ENCODE measurements around the gene CRY2.
"Not testable (repeated sequence)": the region's sequence is repeated elsewhere in the genome, so short reads cannot be mapped to it uniquely, and the experiment has no call there.

CRY2 gene

GRCh38 chr11:45900916-45901617 is 53.8 kb downstream of the CRY2 start:
- no peak for DNase-seq

GRCh38 chr11:45901626-45902025 is 54.4 kb downstream of the CRY2 start:
- no peak for DNase-seq

DNA sequence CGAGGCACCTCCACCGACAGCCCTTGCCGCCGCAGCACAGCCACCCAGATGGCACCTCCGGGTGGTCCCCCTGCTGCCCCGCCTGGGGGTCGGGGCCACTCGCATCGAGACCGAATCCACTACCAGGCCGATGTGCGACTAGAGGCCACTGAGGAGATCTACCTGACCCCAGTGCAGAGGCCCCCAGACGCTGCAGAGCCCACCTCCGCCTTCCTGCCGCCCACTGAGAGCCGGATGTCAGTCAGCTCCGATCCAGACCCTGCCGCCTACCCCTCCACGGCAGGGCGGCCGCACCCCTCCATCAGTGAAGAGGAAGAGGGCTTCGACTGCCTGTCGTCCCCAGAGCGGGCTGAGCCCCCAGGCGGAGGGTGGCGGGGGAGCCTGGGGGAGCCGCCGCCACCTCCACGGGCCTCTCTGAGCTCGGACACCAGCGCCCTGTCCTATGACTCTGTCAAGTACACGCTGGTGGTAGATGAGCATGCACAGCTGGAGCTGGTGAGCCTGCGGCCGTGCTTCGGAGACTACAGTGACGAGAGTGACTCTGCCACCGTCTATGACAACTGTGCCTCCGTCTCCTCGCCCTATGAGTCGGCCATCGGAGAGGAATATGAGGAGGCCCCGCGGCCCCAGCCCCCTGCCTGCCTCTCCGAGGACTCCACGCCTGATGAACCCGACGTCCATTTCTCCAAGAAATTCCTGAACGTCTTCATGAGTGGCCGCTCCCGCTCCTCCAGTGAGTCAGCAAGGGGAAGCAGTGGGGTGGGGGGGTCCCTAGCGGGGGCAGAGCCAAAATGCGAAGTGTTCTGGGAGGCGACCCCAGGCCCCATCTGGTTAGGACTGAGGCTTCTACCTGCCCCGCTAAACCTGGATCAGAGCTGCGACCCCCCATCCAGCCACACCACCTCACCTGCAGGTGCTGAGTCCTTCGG is 55.4 kb downstream of the CRY2 start:
- DNase-seq, result no peak

- DNase-seq, result no peak
These were observed 57.1 kb downstream of the CRY2 start for GRCh38 chr11:45904309-45904915.

DNA sequence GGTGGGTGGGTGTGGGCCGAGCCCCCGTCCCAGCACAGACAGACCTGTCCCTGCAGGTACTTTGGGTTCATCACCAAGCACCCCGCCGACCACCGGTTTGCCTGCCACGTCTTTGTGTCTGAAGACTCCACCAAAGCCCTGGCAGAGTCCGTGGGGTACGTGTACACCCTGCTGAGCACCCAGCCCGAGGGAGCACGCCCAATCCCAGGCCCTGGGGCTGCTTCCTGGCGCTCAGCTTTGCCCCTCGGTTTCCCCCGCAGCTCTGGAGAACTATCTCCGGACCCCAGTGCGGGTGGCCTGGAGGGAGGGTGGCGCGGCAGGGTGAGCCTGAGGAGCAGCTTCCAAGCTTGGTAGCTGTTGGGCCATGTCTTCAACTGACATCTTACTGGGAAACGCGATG is 57.8 kb downstream of the CRY2 start:
- DNase-seq, result no peak

DNA sequence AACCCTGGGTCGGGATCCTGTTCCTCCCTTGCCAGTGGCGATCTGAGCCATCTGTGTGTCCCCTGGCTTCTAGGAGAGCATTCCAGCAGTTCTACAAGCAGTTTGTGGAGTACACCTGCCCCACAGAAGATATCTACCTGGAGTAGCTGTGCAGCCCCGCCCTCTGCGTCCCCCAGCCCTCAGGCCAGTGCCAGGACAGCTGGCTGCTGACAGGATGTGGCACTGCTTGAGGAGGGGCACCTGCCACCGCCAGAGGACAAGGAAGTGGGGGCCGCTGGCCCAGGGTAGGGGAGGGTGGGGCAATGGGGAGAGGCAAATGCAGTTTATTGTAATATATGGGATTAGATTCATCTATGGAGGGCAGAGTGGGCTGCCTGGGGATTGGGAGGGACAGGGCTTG is 58.3 kb downstream of the CRY2 start:
- DNase-seq, result not testable (repeated sequence)

DNA sequence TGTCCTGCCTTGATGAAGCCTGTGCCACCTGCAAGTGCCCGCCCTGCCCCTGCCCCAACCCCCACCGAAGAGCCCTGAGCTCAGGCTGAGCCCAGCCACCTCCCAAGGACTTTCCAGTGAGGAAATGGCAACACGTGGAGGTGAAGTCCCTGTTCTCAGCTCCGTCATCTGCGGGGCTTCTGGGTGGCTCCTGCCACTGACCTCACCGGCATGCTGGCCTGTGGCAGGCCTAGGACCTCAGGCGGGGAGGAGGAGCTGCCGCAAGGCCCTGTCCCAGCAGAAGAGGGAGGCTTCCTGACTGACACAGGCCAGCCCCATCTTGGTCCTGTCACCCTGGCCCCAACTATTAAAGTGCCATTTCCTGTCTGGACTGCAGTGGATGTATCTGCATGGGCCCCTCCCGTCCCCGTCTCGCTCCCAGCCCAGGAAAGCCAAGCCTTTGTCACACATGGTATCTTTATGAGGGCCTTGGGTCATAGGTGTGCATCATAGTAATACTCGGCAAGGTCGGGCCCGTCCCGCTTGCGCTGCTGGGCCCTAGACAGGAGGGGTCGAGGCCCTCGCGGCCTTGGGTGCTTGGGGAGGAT is 58.9 kb downstream of the CRY2 start:
- no peak for DNase-seq

DNA sequence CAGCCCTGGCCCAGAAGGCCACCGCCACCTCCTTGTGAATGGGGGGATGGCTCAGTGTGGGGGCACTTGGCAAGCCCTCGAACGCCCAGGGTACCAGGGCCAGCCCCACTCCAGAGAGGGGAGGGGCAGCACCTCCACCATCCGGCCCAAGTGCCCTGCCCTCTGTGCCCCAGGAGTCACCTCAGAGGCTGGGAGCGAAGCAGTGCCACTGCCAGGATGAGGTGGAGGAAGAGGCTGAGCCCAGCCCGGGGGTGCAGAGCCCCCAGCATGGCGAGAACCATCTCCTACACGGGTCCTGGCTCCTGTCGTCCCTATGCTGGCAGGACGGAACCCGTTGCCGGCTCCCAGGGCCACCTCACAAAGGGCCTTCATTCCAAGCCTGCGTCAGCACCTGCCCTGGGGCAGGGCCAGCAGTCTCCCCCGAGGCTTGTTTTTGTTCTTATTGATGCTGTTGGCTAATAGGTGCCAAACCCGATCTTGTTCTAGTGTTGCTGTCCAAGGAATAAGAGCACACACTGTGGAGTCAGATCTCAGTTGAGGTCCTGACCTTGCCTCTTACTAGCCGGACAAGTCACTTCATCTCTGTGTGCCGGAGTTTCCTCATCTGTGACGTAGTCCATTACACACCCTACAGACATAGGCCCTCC is 59.8 kb downstream of the CRY2 start, which contains the start of gene FREY1:
FREY1 (minus strand) TSS at position 307 of the 647 bp plus-strand sequence; CDS start at position 281, 26 bp downstream.
- DNase-seq, result no peak

DNA sequence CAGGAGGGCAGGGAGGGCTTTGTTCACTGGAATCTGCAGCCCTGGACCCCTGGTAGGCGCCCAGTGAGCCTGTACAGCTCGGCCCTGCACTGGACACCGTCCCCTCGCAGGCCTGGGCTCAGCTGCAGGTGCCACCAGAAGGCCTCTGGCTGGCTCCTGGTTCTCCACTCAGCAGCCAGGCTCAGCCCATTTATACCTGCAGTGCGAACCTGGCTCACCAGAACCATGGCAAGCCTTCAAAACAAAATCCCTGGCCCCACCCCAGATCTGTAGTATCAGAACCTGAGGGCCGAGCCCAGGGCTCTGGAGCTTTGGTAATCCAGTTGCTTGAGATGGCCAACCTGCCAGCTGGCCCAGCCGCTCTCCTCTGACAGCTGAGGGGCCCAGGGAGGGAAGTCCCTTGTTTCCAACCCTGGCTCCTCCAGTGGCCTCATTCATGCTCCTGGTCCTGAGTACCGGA is 60.7 kb downstream of the CRY2 start:
- no peak for DNase-seq

- no peak for DNase-seq
These were observed 62.6 kb downstream of the CRY2 start for GRCh38 chr11:45909594-45910475.

GRCh38 chr11:45910623-45911022 is 63.3 kb downstream of the CRY2 start:
- DNase-seq, result no peak

DNA sequence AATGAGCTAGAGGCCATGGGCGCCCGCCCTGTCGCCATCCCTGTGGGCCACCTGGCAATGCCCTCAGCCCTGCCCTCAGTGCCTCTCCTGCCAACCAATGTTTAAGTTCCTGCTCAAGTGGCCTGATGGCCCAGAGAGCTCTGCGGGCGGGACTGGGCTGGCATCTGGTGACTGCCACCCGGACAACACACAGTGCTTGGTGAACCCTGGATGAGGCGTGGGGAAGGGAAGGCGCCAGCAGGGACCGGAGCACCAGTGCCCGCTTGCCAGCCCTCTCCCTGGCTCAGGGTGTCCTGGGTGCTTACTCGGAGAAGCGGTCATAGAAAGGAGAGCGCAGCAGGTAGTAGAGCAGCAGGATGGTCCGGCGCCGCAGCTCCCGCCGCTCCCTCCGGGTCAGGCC is 66.2 kb downstream of the CRY2 start:
- no peak for DNase-seq

DNA sequence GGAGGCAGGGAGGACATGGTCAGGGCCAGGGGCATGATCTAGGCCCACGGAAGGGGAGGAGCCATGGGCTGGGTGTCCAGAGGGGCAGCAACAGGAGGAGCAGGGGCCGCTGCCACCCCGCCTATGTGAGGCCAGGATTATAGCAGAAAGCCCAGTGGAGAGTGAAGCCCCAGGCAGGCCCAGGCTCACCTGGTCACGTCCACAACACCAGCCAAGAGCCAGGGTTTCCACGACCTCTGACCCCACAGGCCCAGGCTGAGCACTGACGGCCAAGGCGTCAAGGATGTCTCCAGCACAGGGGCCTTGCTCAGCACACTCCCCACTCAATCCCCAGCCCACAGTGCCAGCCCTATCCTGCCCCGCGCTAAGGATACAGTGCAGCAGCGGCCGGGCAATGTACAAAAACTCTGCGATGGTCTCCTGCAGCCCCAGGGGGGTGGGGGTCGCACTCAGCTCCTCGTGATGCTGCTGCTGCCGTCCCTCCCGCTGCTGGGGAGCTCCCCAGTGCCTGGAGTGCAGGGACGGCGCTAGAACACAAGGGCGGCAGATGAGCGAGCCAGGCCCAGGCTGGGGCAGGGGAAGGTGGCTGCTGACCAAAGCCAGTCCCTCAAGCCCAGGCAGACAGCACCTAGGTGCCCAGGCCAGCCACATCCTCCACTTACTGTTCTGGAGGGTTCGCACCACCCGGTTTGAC is 66.8 kb downstream of the CRY2 start:
- DNase-seq, result no peak

- no peak for DNase-seq
These were observed 68.2 kb downstream of the CRY2 start for GRCh38 chr11:45915446-45915845.

GRCh38 chr11:45917286-45917622 is 70.0 kb downstream of the CRY2 start:
- no peak for DNase-seq

- peak; percentile 93 for DNase-seq
These were observed 70.5 kb downstream of the CRY2 start, which contains the start of gene PEX16 for GRCh38 chr11:45917623-45918330. Gene PEX16, minus strand, starts transcription at chr11:45917877. Its CDS starts 66 bp downstream, at chr11:45917811.

DNA sequence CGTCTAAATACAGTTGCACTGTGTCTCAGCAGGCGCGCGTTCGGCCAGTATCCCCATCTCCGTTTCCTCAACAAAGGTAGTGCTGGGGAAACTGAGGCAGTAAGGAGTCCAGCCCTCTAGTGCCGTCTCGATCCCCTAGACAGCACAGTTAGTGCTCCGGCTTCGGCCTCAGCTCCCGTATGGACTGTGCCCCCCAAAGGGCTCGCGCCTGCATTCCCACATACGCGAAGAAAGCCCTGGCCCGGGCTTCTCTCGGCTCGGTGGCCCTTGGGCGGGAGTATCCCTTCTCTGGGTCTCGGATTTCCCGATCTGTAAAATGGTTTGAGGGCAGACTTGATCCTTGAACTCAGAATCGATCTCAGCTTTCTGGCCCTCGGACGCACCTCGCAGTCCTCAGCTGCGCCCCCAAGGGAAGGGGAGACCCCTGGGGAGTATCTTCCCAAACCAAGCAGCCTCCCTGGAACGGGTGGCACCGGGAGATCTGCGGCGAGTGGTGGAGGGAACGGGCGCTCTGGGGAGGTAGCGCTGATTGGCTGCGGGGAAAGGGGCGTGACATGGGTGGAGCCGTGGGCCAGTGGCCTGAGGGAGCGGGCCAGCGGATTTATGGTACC is 71.2 kb downstream of the CRY2 start:
- peak; percentile 23 for DNase-seq

- no peak for DNase-seq
These were observed 71.8 kb downstream of the CRY2 start for GRCh38 chr11:45918962-45919675.
